ENCODE data around the gene PRKG1.

- TF ChIP-seq, protein P1, sequence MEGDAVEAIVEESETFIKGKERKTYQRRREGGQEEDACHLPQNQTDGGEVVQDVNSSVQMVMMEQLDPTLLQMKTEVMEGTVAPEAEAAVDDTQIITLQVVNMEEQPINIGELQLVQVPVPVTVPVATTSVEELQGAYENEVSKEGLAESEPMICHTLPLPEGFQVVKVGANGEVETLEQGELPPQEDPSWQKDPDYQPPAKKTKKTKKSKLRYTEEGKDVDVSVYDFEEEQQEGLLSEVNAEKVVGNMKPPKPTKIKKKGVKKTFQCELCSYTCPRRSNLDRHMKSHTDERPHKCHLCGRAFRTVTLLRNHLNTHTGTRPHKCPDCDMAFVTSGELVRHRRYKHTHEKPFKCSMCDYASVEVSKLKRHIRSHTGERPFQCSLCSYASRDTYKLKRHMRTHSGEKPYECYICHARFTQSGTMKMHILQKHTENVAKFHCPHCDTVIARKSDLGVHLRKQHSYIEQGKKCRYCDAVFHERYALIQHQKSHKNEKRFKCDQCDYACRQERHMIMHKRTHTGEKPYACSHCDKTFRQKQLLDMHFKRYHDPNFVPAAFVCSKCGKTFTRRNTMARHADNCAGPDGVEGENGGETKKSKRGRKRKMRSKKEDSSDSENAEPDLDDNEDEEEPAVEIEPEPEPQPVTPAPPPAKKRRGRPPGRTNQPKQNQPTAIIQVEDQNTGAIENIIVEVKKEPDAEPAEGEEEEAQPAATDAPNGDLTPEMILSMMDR (IDR thresholded peaks at IDR 0.05): no peak
- TF ChIP-seq POLR2A (IDR thresholded peaks at IDR 0.05): no peak
- TF ChIP-seq POLR2AphosphoS5 (IDR thresholded peaks at IDR 0.05; ENCODE audit: insufficient read depth in 1 of 2, low read depth in 1 of 2): no peak
These were observed 746.8 kb downstream of the PRKG1 start for GRCh38 chr10:51821045-51821444.
